Stomach smooth muscle (tissue), 2 donors: Measurements from ENCODE around the gene VAV2.

Source experiments
- H3K27ac ChIP-seq: one replicate; pipeline ENCODE4 v1.7.0; 2013; ENCODE audit warnings: mild to moderate bottlenecking, low read length, inconsistent platforms
- H3K27me3 ChIP-seq, 2 donors: one replicate each; pipeline ENCODE4 v1.7.0; 2013; ENCODE audit warnings: low read length in 2 of 2; ENCODE audit not compliant: insufficient read depth in 2 of 2, control insufficient read depth in 1 of 2
- H3K36me3 ChIP-seq, 2 donors: one replicate each; pipeline ENCODE4 v1.7.0; 2013; ENCODE audit warnings: low read length in 2 of 2; ENCODE audit not compliant: control insufficient read depth in 2 of 2, insufficient read depth in 2 of 2
- H3K4me1 ChIP-seq: one replicate; pipeline ENCODE4 v1.7.0; 2013; ENCODE audit warnings: low read length; ENCODE audit not compliant: control insufficient read depth, insufficient read depth
- H3K4me3 ChIP-seq, 2 donors: one replicate each; pipeline ENCODE4 v1.7.0; 2013; ENCODE audit warnings: low read length in 2 of 2
- H3K9ac ChIP-seq, 2 donors: one replicate each; pipeline ENCODE4 v1.7.0; 2013; ENCODE audit warnings: low read length in 2 of 2, mild to moderate bottlenecking in 1 of 2
- H3K9me3 ChIP-seq, 2 donors: one replicate each; pipeline ENCODE4 v1.7.0; 2013; ENCODE audit warnings: low read length in 2 of 2; ENCODE audit not compliant: control insufficient read depth in 2 of 2
- donor health status: healthy.
- donor health status: Pancreatic carcinoma.

Gene VAV2

DNA sequence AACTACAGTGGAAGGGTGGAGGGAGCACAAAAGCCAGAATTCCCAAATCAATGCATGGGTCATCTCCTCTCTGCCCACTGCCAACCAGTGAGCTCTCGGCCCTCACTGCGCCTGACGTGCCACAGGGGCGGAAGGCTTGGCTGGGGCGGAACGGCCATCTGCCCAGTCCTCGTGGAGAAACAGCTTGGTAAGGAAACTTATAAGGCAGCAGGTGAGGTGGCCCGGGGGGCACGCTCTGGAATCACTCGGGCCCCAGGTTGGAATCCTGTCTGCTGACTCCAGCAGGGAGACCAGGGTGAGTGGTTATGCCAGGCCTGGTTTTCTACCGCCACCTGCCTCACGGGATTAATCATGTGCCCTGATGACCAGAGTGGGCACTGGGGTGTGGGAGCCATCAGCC lies 52.3 kb downstream of the VAV2 start:
- Histone ChIP-seq H3K27ac (no peak overlapping the region), H3K4me3 (no peak overlapping the region), H3K9me3 (no peaks in the 10 kb centered on the region), H3K9ac (no peak overlapping the region), H3K4me1 (peaks cover 15% of the 10 kb centered on the region), H3K27me3 (no peaks in the 10 kb centered on the region), H3K36me3 (peaks cover 0 to 8% of the 10 kb centered on the region in 2 donors)

DNA sequence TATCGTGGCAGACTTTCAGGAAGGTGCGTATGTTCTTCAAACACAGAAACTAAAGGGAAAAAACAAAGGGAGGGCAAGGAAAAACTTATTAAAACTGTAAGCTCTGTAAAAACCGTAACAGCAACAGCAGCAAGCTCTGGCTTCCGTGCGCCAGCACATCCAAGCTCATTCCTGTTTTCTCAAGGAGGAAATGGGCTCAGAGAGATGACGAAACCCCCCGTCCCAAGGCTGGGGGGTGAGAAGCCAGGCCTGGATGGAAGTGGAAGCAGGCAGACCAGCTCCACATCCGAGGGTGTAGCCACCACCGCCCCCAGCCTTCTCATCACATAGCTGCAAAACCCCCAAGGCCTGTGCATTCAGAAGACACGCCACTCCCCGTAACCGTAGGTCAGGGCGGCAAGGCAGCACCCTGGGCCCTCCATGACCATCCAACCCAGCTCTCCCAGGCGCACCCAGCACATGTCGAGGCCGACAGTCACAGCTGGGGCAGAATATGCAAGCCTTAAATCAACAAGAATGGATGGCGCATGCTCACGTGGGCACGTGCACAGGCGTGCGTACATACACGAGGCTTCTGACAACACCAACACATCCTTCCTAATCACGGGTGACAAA lies 52.8 kb downstream of the VAV2 start:
- no peak overlapping the region for H3K27ac ChIP-seq
- H3K9me3 ChIP-seq: no peaks in the 10 kb centered on the region
- no peak overlapping the region for H3K4me3 ChIP-seq
- H3K36me3 ChIP-seq: peaks cover 0 to 8% of the 10 kb centered on the region in 2 donors
- no peak overlapping the region for H3K9ac ChIP-seq
- H3K4me1 ChIP-seq: peaks cover 15% of the 10 kb centered on the region
- no peaks in the 10 kb centered on the region for H3K27me3 ChIP-seq

GRCh38 chr9:133938753-133939152 lies 53.4 kb downstream of the VAV2 start:
- Histone ChIP-seq H3K9ac (no peak overlapping the region), H3K4me1 (peaks cover 15% of the 10 kb centered on the region), H3K36me3 (peaks cover 0 to 8% of the 10 kb centered on the region in 2 donors)

GRCh38 chr9:133938086-133938485 lies 54.0 kb downstream of the VAV2 start:
- Histone ChIP-seq H3K36me3 (peaks cover 0 to 8% of the 10 kb centered on the region in 2 donors), H3K27me3 (no peaks in the 10 kb centered on the region), H3K27ac (no peak overlapping the region), H3K4me3 (no peak overlapping the region), H3K9me3 (no peaks in the 10 kb centered on the region), H3K9ac (no peak overlapping the region), H3K4me1 (peaks cover 15% of the 10 kb centered on the region)

More at GRCh38 chr9:133938753-133939152, 53.4 kb downstream of the VAV2 start:
- no peaks in the 10 kb centered on the region for H3K27me3 ChIP-seq
- H3K4me3 ChIP-seq: no peak overlapping the region
- H3K27ac ChIP-seq: no peak overlapping the region
- H3K9me3 ChIP-seq: no peaks in the 10 kb centered on the region

- Histone ChIP-seq H3K27ac (no peak overlapping the region), H3K27me3 (no peaks in the 10 kb centered on the region), H3K9ac (no peak overlapping the region), H3K4me3 (no peak overlapping the region), H3K36me3 (peaks cover 0 to 8% of the 10 kb centered on the region in 2 donors), H3K4me1 (peaks cover 15% of the 10 kb centered on the region), H3K9me3 (no peaks in the 10 kb centered on the region)
Observed at GRCh38 chr9:133937120-133937519, 55.0 kb downstream of the VAV2 start.

DNA sequence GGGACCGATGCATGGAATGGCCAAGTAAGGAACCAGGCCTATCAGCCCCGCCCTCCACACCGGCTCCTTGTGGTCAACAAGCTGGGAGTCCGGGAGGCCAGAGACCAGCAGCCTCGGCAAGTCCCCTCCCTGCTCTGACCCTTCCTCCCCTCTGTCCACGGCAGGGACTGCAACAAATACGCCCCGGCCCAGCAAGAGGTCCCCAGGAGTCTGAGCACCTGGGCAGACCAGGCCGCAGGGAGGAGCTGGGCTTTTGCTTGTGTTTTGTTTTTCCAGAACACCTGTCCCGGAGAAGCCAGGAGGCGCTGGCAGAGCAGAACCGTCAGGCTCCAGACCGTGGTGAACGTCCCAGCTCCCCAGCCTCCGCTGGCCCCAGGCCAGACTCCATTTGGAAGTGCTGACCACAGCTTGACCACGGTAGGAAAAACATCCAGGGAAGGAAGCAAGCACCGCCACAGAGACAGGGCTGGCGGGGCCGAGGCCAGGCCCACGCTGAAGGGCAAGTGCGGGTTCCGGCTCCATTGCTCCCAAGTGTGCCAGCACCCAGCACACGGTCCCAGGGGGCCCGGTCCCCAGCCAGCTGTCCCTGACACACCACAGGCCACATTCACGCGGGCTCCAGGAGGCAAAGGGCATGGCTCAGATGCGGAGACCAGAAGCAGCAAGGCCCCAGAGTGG lies 56.7 kb downstream of the VAV2 start:
- H3K9ac ChIP-seq: no peak overlapping the region
- H3K4me1 ChIP-seq: peaks cover 15% of the 10 kb centered on the region
- H3K27ac ChIP-seq: no peak overlapping the region
- peak overlapping the region in 1 of 2 donors; percentile 40 for H3K4me3 ChIP-seq
- H3K27me3 ChIP-seq: no peaks in the 10 kb centered on the region
- H3K36me3 ChIP-seq: peaks cover 0 to 8% of the 10 kb centered on the region in 2 donors
- no peaks in the 10 kb centered on the region for H3K9me3 ChIP-seq

GRCh38 chr9:133934482-133935232 lies 57.5 kb downstream of the VAV2 start:
- Histone ChIP-seq H3K27ac (no peak overlapping the region), H3K27me3 (no peaks in the 10 kb centered on the region), H3K4me3 (no peak overlapping the region), H3K4me1 (peaks cover 15% of the 10 kb centered on the region), H3K9ac (no peak overlapping the region), H3K36me3 (peaks cover 0 to 8% of the 10 kb centered on the region in 2 donors), H3K9me3 (no peaks in the 10 kb centered on the region)

- Histone ChIP-seq H3K4me1 (peaks cover 15% of the 10 kb centered on the region), H3K27ac (no peak overlapping the region), H3K9me3 (no peaks in the 10 kb centered on the region), H3K36me3 (peaks cover 0 to 8% of the 10 kb centered on the region in 2 donors), H3K9ac (no peak overlapping the region), H3K4me3 (no peak overlapping the region), H3K27me3 (no peaks in the 10 kb centered on the region)
Observed at GRCh38 chr9:133933426-133934026, 58.6 kb downstream of the VAV2 start.

DNA sequence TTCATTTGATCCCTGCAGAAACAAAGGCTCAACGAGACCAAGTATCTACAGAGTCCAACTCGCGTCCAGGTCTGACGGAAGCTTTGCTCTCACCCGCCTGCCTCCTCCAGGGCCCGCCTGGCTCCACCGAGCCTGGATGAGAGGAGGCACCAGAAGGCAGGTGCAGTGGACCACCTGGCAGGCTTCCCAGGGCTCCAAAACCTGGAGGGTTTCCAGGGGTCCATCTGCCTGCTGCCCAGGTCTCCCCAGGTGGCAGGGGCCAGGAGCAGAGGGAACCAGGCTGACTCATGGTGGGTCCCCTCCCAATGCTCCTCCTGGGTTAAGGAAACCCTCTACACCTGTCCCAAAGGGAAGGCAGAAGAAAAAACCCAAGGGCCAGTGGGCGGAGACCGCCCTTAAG lies 59.5 kb downstream of the VAV2 start:
- H3K9ac ChIP-seq: no peak overlapping the region
- H3K36me3 ChIP-seq: peaks cover 0 to 4% of the 10 kb centered on the region in 2 donors
- no peaks in the 10 kb centered on the region for H3K9me3 ChIP-seq
- no peak overlapping the region for H3K4me3 ChIP-seq
- no peak overlapping the region for H3K27ac ChIP-seq
- H3K4me1 ChIP-seq: peaks cover 15% of the 10 kb centered on the region
- H3K27me3 ChIP-seq: no peaks in the 10 kb centered on the region

DNA sequence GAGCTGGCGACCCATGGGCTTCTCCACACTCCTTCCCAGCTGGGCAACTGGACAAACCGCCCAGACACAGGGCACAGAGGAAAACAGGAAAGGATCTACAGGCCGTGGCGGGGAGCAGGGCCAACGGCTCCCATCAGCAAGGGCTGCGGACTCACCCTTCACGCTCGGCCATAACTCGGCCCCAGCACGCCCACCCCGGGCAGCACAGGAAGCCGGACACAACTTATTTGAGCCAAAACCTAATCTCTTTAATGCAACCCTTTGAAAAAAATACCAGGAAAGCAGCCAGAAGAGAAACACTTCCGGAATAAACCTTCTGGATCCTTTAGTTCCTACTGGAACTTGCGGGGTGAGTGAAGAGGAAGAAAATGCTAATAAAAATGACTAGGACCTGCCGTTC lies 59.9 kb downstream of the VAV2 start:
- Histone ChIP-seq H3K9ac (no peak overlapping the region), H3K27ac (no peak overlapping the region), H3K4me1 (peaks cover 15% of the 10 kb centered on the region), H3K36me3 (peaks cover 0 to 2% of the 10 kb centered on the region in 2 donors), H3K27me3 (no peaks in the 10 kb centered on the region), H3K9me3 (no peaks in the 10 kb centered on the region), H3K4me3 (no peak overlapping the region)
